Mucosa of descending colon (tissue), 3 donors: Measurements from ENCODE around the gene ARAP2. TPM values are rescaled to one million over a fixed set of nuclear protein-coding genes. Genes with fewer than 3 reads are reported as not detected.

Source experiments
- ATAC-seq: fragments of 200-7000 bp; cut with Tn5 transposase; one replicate; pipeline ENCODE4 v1.9.1; 2020; ENCODE audit warnings: mild to moderate bottlenecking, moderate library complexity
- DNase-seq, 3 donors: peaks; one replicate each; pipeline ENCODE4 v3.0.0-alpha.2; 2020
- H3K36me3 ChIP-seq: fragments of 200-600 bp; one replicate; pipeline ENCODE4 v1.8.0; 2021; ENCODE audit warnings: low read depth, mild to moderate bottlenecking
- H3K4me1 ChIP-seq: fragments of 200-600 bp; one replicate; pipeline ENCODE4 v1.8.0; 2021; ENCODE audit warnings: low read depth, mild to moderate bottlenecking
- H3K4me3 ChIP-seq: fragments of 200-600 bp; one replicate; pipeline ENCODE4 v1.8.0; 2021; ENCODE audit warnings: mild to moderate bottlenecking
- H3K9me3 ChIP-seq: fragments of 200-600 bp; one replicate; pipeline ENCODE4 v1.8.0; 2021; ENCODE audit warnings: mild to moderate bottlenecking
- intact Hi-C, 2 donors: fragments of 100-400 bp; cut with DNase I in 1 of 2; cut with micrococcal nuclease in 1 of 2; formaldehyde crosslinking; loops; one replicate each; pipeline versions ENCODE4 v1.11.0 to v1.11.1; 2022; cut with DNase I, micrococcal nuclease
- total RNA-seq, 3 donors: library from RNA; stranded (reverse); fragmentation: NEBNext Ultra II Directional in 2 of 3; extraction: Animal tissue kit (Norgen Biotek cat#: 25700) in 2 of 3; gene quantifications; one replicate each; pipeline versions ENCODE4 v1.2.1 to v1.2.4, GENCODE V29; 2021 to 2023
- TF ChIP-seq, protein P1 (sequence below): fragments of 200-600 bp; IDR thresholded peaks from one replicate; pipeline ENCODE4 v1.8.0; 2022; ENCODE audit warnings: antibody characterized with exemption, mild to moderate bottlenecking
- donor health status: DM: no; HTN: no; CAD: no; lungs with moderate emphysema.
- donor health status: DM: no; HTN: no; CAD: no.
- donor health status: DM: no; HTN: yes; CAD: no.

ARAP2 gene
- total RNA-seq, 3 donors from 2014 or later, result 21.7 to 27.9 (median 22.5) TPM

DNA sequence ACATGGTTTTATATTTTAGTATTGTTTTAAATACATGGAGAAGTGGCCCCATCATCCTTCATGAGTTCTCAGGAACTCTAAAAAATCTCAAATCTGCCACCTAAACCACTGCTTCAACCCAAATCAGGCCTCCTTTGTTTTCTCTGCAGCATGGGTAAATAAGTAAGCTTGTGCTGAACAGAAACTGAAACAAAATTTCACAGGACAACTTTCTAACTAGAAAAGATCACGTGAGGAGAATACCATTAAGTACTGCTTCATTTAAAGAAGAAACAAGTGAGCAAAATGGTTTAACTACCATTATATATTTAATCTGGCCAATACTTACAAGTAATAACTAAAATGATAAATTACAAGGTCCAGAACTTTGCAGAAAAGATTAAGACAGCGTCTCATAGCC lies 2.5 kb downstream of the ARAP2 start:
- H3K9me3 ChIP-seq, result no peaks in the 10 kb centered on the region
- ATAC-seq, result peak; percentile 15

DNA sequence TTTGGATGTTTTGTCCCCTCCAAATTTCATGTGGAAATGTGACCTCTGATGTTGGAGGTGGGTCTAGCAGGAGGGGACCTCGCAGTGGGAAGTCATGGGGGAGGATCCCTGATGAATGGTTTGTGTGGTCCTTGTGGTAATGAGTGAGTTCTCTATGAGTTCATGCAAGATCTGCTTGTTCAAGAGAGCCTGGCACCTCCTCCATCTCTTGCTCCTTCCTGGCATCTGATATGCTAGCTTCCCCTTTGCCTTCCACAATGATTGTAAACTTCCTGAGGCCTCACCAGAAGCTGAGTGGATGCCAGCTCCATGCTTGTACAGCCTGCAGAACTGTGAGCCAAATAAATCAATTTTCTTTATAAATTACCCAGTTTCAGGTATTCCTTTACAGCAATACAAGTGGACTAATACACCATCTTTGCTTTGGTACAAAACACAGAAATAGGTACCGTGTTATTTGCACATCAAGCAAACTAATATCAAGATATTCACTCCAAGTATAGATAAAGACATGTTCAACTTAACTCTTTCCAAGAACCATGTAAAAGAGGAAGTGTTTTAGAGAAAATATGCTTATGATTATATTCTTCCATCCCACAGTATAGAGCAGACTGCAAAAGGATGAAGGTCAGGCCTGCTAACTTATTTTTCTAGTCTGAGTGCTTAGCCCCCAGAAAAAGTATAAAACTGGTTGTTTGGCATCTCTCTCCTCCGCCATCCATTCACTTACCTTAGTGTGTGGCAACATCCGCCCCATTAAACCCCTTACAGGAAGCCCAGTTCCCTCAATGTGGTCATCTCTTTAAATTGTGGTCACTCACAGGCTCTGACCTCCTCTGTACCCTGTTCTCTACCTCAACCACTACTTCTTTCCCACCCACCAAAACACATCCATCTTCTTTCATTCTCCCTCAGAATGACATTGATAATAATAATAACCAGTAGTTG lies 6.7 kb downstream of the ARAP2 start:
- peaks cover 9% of the 10 kb centered on the region for H3K4me1 ChIP-seq
- intact Hi-C loops, result no loop called here
- H3K36me3 ChIP-seq, result no peaks in the 10 kb centered on the region
- ATAC-seq, result no peak
- H3K9me3 ChIP-seq, result no peaks in the 10 kb centered on the region
- H3K4me3 ChIP-seq, result no peak overlapping the region
- TF ChIP-seq, protein P1, sequence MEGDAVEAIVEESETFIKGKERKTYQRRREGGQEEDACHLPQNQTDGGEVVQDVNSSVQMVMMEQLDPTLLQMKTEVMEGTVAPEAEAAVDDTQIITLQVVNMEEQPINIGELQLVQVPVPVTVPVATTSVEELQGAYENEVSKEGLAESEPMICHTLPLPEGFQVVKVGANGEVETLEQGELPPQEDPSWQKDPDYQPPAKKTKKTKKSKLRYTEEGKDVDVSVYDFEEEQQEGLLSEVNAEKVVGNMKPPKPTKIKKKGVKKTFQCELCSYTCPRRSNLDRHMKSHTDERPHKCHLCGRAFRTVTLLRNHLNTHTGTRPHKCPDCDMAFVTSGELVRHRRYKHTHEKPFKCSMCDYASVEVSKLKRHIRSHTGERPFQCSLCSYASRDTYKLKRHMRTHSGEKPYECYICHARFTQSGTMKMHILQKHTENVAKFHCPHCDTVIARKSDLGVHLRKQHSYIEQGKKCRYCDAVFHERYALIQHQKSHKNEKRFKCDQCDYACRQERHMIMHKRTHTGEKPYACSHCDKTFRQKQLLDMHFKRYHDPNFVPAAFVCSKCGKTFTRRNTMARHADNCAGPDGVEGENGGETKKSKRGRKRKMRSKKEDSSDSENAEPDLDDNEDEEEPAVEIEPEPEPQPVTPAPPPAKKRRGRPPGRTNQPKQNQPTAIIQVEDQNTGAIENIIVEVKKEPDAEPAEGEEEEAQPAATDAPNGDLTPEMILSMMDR, result no peak
- DNase-seq, result no peak

More for the DNA sequence above, 2.5 kb downstream of the ARAP2 start:
- Histone ChIP-seq H3K4me1 (peaks cover 9% of the 10 kb centered on the region), H3K4me3 (no peak overlapping the region), H3K36me3 (no peaks in the 10 kb centered on the region)
- TF ChIP-seq, protein P1, result no peak
- no peak for DNase-seq
- intact Hi-C loops, result no loop called here

DNA sequence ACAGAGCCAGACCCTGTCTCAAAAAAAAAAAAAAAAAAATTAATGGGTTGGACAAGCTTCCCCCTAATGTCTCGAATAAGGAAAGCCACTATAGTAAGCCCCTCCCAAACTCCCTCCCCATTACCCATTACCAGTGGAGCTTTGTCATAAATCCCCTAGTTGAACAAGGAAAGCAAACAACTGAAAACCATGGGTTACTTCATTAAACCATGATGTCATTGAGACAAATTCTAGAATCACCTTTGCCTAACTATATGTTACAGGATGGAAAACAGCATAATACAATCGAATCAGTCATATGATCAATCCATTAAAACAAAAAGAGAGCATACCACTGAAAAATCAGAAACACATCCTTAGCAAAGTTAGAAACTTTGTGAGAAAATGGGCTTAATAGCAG lies 8.2 kb downstream of the ARAP2 start:
- ATAC-seq, result no peak
- DNase-seq, result no peak
- intact Hi-C loops, result no loop called here
- Histone ChIP-seq H3K4me1 (peaks cover 1% of the 10 kb centered on the region), H3K36me3 (no peaks in the 10 kb centered on the region), H3K9me3 (no peaks in the 10 kb centered on the region), H3K4me3 (no peak overlapping the region)
- TF ChIP-seq, protein P1, result no peak

DNA sequence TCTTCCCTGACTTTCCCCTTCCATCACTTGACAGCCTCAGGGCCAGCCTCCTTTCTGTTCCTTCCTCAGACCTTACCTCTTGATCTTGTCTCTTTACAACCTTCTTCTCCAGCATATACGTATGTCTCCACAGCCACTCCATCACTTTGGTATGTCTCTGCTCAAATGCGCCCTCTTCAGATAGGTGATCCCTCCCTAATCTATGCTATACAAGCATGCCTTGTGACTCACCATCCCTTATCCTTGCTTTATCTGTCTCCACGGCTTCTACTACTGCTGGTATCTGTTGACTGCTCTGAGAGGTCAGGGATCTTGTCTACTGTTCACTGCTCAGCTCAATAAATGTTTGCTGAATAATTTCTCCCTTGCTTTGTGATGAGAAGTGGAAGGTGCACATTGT lies 9.0 kb downstream of the ARAP2 start:
- peaks cover 2% of the 10 kb centered on the region for H3K4me1 ChIP-seq
- ATAC-seq (peak; percentile 68), DNase-seq (no peak)
- TF ChIP-seq, protein P1, result no peak
- no peak overlapping the region for H3K4me3 ChIP-seq
- H3K36me3 ChIP-seq, result no peaks in the 10 kb centered on the region
- intact Hi-C loops, result no loop called here
- H3K9me3 ChIP-seq, result no peaks in the 10 kb centered on the region

DNA sequence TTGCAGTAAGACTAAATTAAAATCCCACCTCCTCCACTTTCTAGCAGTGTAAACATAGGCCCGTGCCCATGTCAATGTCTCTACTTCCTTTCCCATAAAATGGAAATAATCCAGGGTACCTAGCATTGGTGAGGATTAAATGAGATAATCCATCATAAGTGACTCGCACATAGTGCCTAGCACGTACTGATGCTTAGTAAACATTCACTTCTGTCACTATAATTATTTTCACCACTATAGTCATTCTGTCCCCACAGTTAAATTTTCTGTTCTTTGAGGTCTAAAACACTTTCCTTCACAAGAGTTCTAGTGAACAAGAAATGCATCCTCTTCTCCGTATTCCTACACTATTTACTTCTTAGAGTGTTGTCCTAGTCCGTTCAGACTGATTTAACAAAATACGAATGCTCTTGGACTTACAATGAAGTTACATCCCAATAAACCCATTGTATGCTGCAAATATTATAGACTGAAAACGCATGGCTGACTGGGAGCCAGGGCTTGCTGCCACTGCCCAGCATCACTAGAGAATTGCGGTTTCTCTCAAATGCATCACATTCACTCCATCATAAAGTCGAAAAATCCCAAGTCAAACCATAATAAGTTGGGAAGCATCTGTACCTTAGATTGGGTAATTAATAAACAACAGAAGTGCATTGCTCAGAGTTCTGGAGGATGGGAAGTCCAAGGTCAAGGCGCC lies 10.6 kb downstream of the ARAP2 start:
- H3K36me3 ChIP-seq, result no peaks in the 10 kb centered on the region
- TF ChIP-seq, protein P1, result no peak
- ATAC-seq (no peak), DNase-seq (no peak)
- intact Hi-C loops, result no loop called here
- peaks cover 3% of the 10 kb centered on the region for H3K4me1 ChIP-seq
- H3K4me3 ChIP-seq, result no peak overlapping the region
- H3K9me3 ChIP-seq, result no peaks in the 10 kb centered on the region
